Measurements from ENCODE around the gene ATP2A3.
"Not testable (repeated sequence)": the region's sequence is repeated elsewhere in the genome, so short reads cannot be mapped to it uniquely, and the experiment has no call there.

ATP2A3 gene

DNA sequence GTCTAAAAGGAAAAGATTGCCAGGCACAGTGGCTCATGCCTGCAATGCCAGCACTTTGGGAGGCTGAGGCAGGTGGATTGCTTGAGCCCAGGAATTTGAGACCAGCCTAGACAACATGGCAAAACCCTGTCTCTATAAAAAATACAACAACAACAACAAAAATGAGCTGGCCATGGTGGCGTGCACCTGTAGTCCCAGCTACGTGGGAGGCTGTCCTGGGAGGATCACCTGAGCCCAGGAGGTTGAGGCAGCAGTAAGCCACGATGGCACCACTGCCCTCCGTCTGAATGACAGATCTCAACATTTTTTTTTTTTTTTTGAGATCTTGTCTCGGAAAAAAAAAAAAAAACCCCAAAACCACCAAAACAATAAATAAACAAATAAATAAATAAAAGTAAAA is 28.1 kb upstream of the ATP2A3 start:
- no peak for DNase-seq (ENCODE audit: low read depth in 1 of 2, low spot score in 1 of 2)

DNA sequence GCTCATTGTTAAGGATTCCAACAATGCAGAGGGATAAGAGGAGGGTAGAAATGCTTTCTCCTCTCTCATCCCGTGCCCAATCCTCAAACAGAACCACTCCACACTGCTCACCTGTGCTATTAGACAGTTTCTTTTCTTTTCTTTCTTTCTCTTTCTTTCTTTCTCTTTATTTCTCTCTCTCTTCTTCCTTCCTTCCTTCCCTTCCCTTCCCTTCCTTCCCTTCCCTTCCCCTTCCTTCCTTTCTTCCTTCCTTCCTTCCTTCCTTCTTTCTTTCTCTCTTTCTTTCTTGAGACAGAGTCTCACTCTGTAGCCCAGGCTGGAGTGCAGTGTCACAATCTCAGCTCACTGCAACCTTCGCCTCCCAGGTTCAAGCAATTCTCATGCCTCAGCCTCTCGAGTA is 27.5 kb upstream of the ATP2A3 start:
- DNase-seq (ENCODE audit: low read depth in 1 of 2, low spot score in 1 of 2) = not testable (repeated sequence)

- DNase-seq (ENCODE audit: low read depth in 1 of 2, low spot score in 1 of 2) = no peak
Measured at GRCh38 chr17:3990386-3991127, 26.3 kb upstream of the ATP2A3 start.

DNA sequence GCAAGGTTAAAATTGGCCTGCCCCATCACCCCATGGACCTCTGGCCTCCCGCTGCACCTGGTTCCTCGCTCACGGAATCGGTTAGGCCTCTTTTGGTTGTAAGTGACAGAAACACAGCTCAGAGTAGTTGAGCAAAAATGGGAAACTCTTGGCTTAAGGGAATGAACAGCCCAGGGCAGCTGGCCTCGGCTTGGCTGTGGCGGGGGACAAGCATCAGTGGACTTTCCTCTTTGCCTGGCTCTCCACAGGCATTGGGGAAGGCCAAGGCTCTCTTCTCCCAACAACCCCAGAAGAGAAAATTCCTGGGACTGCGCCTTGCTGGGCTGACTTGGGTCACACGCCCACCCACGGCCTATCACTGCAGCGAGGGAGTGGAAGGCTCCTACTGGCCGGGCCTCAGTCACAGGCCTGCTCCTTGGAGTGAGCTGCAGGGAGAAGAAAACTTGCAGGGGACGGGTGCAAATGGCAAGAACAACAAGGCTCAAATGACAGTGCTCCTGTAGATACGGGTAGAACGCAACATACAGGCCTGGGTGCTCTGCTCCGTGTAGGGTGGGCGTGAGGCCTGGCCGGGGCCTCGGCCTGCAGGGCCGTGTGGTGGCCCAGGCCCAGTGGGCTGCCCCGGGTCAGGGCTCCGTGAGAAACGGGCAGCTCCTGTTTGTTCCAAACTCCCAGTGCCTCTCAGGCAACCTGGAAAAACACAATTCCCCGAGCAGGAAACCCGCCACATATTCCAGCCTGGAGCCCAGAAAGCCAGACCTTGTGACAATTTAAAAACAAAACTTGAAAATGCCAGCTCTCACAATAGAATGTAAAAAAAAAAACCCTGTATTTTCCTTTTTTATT is 25.0 kb upstream of the ATP2A3 start:
- no peak for DNase-seq (ENCODE audit: low read depth in 1 of 2, low spot score in 1 of 2)

- no peak for DNase-seq (ENCODE audit: low read depth in 1 of 2, low spot score in 1 of 2)
Measured at GRCh38 chr17:3988297-3989040, 24.2 kb upstream of the ATP2A3 start.

GRCh38 chr17:3986939-3987335 is 22.7 kb upstream of the ATP2A3 start:
- DNase-seq (ENCODE audit: low read depth in 1 of 2, low spot score in 1 of 2) = no peak

GRCh38 chr17:3986270-3986938 is 22.2 kb upstream of the ATP2A3 start:
- DNase-seq (ENCODE audit: low read depth in 1 of 2, low spot score in 1 of 2) = no peak

GRCh38 chr17:3985846-3986245 is 21.6 kb upstream of the ATP2A3 start:
- no peak for DNase-seq (ENCODE audit: low read depth in 1 of 2, low spot score in 1 of 2)

DNA sequence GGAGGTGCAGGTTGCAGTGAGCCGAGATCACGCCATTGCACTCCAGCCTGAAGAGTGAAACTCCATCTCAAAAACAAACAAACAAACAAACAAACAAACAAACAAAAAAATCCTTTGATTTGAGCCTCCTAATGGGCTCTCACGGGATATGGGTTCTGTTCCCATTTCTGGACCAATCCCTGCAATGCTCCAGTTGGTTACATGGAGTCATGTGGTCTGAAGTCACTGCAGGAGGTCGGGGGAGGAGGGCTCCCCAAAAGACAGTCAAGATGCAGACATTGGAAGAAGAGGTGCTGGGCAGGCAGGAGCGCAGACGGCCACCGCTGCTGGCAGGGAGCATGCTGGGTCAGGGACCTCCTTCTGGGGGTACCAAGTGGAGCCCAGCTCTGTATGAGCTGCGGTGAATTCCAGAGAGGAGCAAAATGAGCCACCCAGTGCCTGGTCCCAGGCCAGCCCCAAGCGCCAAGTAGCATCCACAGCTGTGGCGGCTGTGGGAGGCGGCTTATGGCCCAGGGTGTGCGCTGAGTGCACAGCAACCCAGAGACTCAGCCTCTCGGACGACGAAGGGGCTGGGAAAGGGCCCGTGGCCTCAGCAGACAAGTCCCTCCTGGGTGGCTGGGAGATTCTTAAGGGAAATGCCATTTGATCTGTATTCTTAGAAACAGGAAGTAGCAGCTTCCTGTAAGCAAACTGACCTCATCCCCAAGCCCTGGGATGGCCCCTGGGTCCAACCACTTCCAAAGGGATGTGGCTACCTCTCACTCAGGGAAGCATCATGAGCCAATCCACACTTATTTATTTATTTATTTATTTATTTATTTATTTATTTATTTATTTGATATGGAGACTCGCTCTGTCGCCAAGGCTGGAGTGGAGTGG is 19.6 kb upstream of the ATP2A3 start:
- DNase-seq (ENCODE audit: low read depth in 1 of 2, low spot score in 1 of 2) = no peak

DNA sequence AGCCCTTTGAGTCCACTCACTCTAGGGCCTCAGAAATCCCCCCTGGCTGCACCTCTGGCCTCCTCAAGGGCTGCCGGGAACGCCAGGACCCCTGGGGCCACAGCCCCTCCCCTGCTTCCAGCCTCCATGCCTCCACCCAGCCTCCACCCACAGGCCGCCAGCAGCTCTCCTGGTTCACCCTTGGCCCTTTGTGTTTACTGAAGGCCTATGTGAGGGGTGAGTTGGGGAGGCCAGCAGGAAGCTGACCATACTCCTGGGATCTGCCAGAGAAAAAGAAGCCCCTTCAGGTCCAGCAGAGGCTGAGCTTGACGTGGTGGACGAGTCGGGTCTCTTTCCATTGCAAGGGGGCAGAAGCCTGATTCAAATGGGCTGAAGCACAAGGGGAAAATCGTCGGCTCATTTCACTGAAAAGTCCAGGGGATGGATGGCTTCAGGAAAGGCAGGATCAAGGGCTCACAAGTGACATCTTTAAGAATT is 18.3 kb upstream of the ATP2A3 start:
- DNase-seq (ENCODE audit: low read depth in 1 of 2, low spot score in 1 of 2) = no peak

- no peak for DNase-seq (ENCODE audit: low read depth in 1 of 2, low spot score in 1 of 2)
Measured at GRCh38 chr17:3982113-3982512, 17.9 kb upstream of the ATP2A3 start.

- no peak for DNase-seq (ENCODE audit: low read depth in 1 of 2, low spot score in 1 of 2)
Measured at GRCh38 chr17:3981455-3981854, 17.2 kb upstream of the ATP2A3 start.

- no peak for DNase-seq (ENCODE audit: low read depth in 1 of 2, low spot score in 1 of 2)
Measured at GRCh38 chr17:3980381-3981014, 16.3 kb upstream of the ATP2A3 start.

DNA sequence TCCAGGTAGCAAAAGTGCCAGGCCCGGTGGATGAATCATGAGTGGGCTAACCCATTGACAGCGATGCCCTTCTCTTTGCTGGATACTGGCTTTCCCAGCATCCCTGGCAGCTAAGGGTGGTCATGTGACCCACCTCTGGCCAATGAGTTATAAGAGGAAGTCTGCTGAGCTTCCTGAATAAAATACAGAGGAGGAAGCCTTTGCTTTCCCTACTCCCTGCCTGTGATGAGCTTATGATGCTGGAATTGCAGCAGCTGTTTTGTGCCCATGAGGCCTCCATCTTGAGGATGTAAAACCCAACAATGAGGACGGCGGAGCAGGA is 15.0 kb upstream of the ATP2A3 start:
- DNase-seq (ENCODE audit: low read depth in 1 of 2, low spot score in 1 of 2) = no peak

- DNase-seq (ENCODE audit: low read depth in 1 of 2, low spot score in 1 of 2) = no peak
Measured at GRCh38 chr17:3978421-3979289, 14.4 kb upstream of the ATP2A3 start.

DNA sequence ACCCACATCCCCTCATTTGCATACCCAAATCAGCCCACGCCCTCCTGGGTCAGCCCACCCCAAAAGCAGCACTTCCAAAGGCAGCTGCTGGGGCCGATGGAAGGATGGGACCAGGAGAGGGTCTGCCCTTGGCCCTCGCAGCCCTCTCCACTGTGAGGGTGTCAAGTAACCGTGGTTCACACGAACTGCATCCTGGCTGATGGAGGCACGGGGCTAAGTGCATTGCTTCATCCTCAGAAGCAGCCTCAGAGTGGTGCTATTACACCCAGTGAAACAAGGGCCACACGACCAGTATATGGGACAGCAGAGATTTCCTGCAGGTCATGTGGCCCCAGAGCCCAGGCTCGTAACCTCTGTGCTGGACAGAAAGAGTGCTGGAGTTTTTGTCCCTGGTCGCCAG is 13.2 kb upstream of the ATP2A3 start:
- no peak for DNase-seq (ENCODE audit: low read depth in 1 of 2, low spot score in 1 of 2)

DNA sequence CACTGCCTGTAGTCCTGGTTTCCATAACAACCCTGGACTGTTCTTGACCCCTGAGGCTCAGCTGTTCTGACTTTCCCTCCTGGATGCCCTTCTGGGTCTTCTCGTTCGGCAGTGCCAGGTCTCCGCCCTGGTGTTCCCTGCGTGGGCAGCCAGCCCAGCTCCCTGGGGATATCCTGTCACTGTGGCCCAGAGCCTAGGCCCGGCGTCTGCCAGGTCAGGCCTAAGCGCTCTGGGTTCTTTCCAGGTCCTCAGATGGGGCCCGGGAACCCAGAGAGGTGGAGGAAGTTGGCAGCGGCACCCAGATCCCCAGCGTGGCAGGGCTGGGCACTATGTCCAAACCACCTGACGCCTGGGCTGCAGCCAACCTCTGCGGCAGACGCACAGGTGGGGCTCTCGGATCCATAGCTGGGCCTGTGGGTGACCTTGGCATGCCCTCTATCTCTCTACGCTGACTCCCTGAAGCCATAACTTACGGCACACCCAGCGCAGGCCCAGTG is 12.5 kb upstream of the ATP2A3 start:
- no peak for DNase-seq (ENCODE audit: low read depth in 1 of 2, low spot score in 1 of 2)

- no peak for DNase-seq (ENCODE audit: low read depth in 1 of 2, low spot score in 1 of 2)
Measured at GRCh38 chr17:3974980-3975379, 10.7 kb upstream of the ATP2A3 start.
